ENCODE results near the gene HOXC4. TPM values are rescaled to one million over a fixed set of nuclear protein-coding genes. Genes with fewer than 3 reads are reported as not detected.

Gene HOXC4
- total RNA-seq, 3 donors from 2014 or later, result 1.8 to 2.3 (median 1.9) TPM

DNA sequence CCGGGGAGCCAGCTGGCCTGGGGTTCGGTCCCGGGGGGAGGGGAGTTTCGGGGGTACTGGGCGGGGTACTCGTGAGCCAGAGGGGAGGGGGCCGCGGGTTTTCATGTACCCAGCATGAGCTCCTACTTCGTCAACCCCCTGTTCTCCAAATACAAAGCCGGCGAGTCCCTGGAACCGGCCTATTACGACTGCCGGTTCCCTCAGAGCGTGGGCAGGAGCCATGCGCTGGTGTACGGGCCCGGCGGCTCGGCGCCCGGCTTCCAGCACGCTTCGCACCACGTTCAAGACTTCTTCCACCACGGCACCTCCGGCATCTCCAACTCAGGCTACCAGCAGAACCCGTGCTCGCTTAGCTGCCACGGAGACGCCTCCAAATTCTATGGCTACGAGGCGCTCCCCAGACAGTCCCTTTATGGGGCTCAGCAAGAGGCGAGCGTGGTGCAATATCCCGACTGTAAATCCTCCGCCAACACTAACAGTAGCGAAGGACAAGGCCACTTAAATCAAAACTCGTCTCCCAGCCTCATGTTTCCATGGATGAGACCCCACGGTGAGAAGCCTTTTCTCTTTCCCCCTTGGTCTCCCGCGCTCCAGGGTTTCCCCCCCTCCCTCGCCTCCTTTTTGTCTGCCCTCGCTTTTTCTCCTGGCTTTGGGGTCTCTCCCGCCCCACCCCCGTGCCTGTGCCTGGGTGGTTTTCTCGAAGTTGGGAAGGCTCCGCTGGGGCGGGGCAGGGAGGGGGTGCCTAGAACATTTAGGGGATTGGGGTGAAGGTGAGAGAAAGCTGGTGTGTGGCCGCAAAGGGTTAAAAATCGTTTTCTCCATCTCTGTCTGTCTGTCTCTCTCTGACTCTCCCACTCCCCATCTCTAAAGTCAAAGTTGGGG is 44.2 kb upstream of the HOXC4 start:
- TF ChIP-seq POLR2AphosphoS5 (IDR thresholded peaks at IDR 0.05), result no peak
- intact Hi-C loops (cut with DNase I; ENCODE audit: low total_unique reads), result loop anchor here (10.0 kb wide), 2 partner anchors 195 to 1955 kb away; partner anchors contain the start of genes CDK2 and PMEL
- Histone ChIP-seq H3K36me3 (no peaks in the 10 kb centered on the region), H3K9me3 (no peaks in the 10 kb centered on the region), H3K27me3 (peaks cover 0 to 2% of the 10 kb centered on the region in 2 donors), H3K4me3 (peak overlapping the region; percentile 53 to 71 (median 55)), H3K4me1 (peaks cover 0 to 7% of the 10 kb centered on the region in 2 donors), H3K27ac (peak overlapping the region; percentile 50 to 85)
- DNase-seq (ENCODE audit: low spot score in 2 of 2), result no peak

DNA sequence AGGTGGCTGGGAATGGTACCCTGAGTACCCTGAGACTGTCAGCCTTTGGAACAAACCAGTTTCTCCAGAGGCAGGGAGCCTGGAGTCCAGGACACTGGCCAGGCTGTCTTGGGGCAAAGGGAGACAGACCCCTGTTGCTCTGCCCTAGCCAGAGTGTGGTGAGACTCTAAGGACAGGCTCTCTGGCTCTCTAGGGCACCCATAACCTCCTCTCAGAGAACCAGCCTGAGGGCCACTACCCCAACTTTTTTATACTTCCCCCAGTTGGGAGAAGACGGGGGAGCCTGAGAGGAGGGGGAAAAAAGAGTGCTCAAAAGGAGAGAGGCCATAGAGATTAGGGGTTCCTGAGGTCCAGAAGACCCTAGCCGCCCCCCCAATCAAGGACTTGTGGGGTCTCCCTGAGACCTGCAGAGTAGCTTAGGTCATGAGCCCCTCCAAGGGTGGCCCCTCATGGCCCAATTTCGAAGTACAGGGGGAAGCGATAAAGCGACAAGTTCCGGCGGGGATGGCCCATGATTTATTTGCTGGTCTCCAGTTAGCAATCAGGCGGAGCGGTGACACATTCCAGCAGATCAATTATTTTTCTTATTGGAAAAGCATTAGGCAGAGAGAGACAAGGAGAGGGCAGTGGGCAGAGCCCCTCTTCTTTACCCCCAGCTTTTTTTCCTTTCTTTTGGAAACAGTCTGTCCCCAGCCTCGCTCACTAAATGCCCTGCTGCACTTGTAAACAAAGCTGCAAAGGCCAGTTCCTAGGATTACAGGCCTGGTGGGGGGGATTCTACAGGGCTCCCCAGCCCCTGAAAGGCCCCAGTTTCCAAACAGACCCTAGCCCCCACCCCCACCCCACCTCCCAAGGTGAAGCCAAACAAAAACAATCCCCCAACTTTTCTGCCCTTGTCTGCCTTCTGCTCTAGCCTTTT is 43.3 kb upstream of the HOXC4 start:
- H3K4me3 ChIP-seq, result peak overlapping the region; percentile 53 to 71 (median 55)
- no peak for DNase-seq (ENCODE audit: low spot score in 2 of 2)
- peak overlapping the region; percentile 1 to 85 for H3K27ac ChIP-seq
- no peaks in the 10 kb centered on the region for H3K9me3 ChIP-seq
- peaks cover 0 to 7% of the 10 kb centered on the region in 2 donors for H3K4me1 ChIP-seq
- no peak for TF ChIP-seq POLR2AphosphoS5 (IDR thresholded peaks at IDR 0.05)
- TF ChIP-seq CTCF (IDR thresholded peaks at IDR 0.05), result no peak
- no peak for TF ChIP-seq POLR2A (IDR thresholded peaks at IDR 0.05)
- H3K27me3 ChIP-seq, result no peaks in the 10 kb centered on the region
- no peaks in the 10 kb centered on the region for H3K36me3 ChIP-seq
- intact Hi-C loops (cut with DNase I; ENCODE audit: low total_unique reads), result no loop called here

DNA sequence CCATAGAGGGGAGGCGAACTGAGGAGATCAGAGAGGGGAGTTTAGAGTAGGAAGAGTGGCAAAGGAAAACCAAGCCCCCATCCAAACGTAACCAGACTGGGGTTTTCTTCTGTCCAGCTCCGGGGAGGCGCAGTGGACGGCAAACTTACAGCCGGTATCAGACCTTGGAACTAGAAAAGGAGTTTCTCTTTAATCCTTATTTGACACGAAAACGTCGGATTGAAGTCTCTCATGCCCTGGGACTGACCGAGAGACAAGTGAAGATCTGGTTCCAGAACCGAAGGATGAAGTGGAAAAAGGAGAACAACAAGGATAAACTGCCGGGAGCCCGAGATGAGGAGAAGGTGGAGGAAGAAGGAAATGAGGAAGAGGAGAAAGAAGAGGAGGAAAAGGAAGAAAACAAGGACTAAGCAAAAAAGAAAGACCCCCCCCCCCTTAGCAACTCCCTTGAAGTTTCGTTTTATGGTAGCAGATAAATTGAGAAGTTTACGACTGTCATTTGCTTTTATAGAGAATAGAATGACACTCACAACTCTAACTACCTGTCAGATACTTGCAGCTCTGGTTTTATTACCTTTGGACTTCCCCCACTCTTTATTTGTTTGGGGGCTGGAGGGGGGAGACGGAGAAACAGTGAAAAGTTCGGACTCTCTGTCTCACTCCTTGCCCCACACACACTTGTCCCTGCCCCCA is 42.5 kb upstream of the HOXC4 start:
- no peak for DNase-seq (ENCODE audit: low spot score in 2 of 2)
- Histone ChIP-seq H3K4me1 (peaks cover 0 to 7% of the 10 kb centered on the region in 2 donors), H3K36me3 (no peaks in the 10 kb centered on the region), H3K27ac (peak overlapping the region; percentile 48 to 85), H3K4me3 (peak overlapping the region; percentile 53 to 71 (median 55)), H3K27me3 (no peaks in the 10 kb centered on the region), H3K9me3 (no peaks in the 10 kb centered on the region)
- intact Hi-C loops (cut with DNase I; ENCODE audit: low total_unique reads), result no loop called here
- no peak for TF ChIP-seq CTCF (IDR thresholded peaks at IDR 0.05)
- no peak for TF ChIP-seq POLR2A (IDR thresholded peaks at IDR 0.05)
- TF ChIP-seq POLR2AphosphoS5 (IDR thresholded peaks at IDR 0.05), result no peak

DNA sequence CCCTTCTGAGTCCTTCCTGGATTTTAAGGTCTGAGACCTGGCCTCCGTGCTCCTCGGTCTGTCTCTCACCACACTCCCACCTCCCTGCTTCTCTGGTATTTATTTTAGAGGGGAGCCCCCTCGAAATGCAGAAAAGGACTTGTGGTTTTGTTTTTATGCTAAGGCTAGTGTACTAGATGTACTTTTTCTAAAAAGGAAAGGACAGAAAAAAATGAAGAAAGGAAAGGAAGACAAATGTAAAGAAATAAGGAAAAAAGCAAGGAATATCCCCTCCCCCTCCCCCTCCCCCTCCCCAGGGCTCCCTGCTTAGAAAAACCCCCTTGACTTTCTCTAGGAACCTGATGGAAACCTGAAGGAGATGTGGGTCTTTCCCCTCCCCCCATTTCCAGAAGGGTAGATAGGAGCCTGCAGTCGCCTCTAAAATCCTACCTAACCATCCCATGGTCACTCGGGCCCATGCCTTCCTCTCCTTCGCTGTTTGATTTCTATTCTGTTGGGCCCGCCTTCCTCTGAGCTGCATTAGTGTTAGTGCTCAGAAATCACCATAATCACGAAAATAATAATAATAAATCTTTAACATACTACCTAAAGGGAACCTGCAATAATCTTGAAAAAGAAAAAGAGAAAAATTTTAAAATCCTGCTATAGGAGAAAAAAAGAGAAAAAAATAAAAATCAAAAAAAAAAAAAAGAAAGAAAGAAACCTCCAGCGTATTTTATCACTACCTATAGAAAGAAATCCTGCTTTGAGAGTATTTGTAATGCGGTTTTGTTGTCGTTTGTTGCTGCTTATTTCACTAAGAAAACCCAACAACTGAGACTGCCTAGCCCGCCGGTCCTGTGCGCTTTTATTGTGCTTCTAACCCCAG is 41.7 kb upstream of the HOXC4 start:
- DNase-seq (ENCODE audit: low spot score in 2 of 2), result no peak
- Histone ChIP-seq H3K4me3 (peak overlapping the region in 1 of 3 donors; percentile 53), H3K4me1 (peaks cover 0 to 7% of the 10 kb centered on the region in 2 donors), H3K27me3 (no peaks in the 10 kb centered on the region), H3K27ac (peak overlapping the region; percentile 30 to 48), H3K9me3 (no peaks in the 10 kb centered on the region), H3K36me3 (no peaks in the 10 kb centered on the region)
- intact Hi-C loops (cut with DNase I; ENCODE audit: low total_unique reads), result no loop called here
- TF ChIP-seq CTCF (IDR thresholded peaks at IDR 0.05) (no peak), POLR2AphosphoS5 (IDR thresholded peaks at IDR 0.05) (no peak)
